Measurements from ENCODE around the gene ZBTB6.

GRCh38 chr9:122918310-122918709 lies 5.2 kb upstream of the ZBTB6 start:
- no peak for TF ChIP-seq POLR2AphosphoS5 (IDR thresholded peaks at IDR 0.05)
- TF ChIP-seq CTCF (IDR thresholded peaks at IDR 0.05), result no peak
- no peak for TF ChIP-seq EP300 (IDR thresholded peaks at IDR 0.05)
- no peak for TF ChIP-seq POLR2A (IDR thresholded peaks at IDR 0.05; ENCODE audit: low read depth)

Measured in esophagus muscularis mucosa (tissue), 4 donors.